HEK293 (cell line): ENCODE data around the gene LAYN.

Experiments used
- CTCF ChIA-PET: fragments of 350-600 bp; formaldehyde crosslinking; extraction: SDS; loops from one replicate; lab custom pipeline; 2021; ENCODE audit warnings: antibody characterized with exemption; lab: Yijun Ruan, JAX
- POLR2A ChIA-PET: fragments of 300-600 bp; formaldehyde crosslinking; extraction: SDS; loops from one replicate; lab custom pipeline; 2020; ENCODE audit warnings: antibody characterized with exemption, inconsistent platforms; lab: Yijun Ruan, JAX
- H3K27ac ChIP-seq: fragments of 200-500 bp; sonication (Bioruptor generic); 2 replicates; pipeline ENCODE4 v1.5.1; 2014; ENCODE audit warnings: low read depth, low read length, control low read depth, inconsistent platforms; ENCODE audit errors: extremely low read depth
- H3K36me3 ChIP-seq, 2 experiments: fragments of 200-500 bp in 1 of 2; sonication (Bioruptor generic) in 1 of 2; 1 replicate in 1 of 2; 2 replicates in 1 of 2; pipeline ENCODE4 v1.5.1; 2014 to 2017; ENCODE audit warnings: inconsistent platforms in 2 of 2, low read length in 2 of 2; ENCODE audit not compliant: control insufficient read depth in 2 of 2, insufficient read depth in 1 of 2
- H3K4me1 ChIP-seq: fragments of 200-500 bp; sonication (Bioruptor generic); 2 replicates; pipeline ENCODE4 v1.5.1; 2014; ENCODE audit warnings: mild to moderate bottlenecking, low read length, inconsistent platforms; ENCODE audit not compliant: control insufficient read depth, insufficient read depth
- H3K4me3 ChIP-seq: 2 replicates; pipeline ENCODE4 v1.5.1; 2011; ENCODE audit warnings: low read depth, mild to moderate bottlenecking, control low read depth, low read length, moderate library complexity
- H3K9me3 ChIP-seq: fragments of 200-500 bp; sonication (Bioruptor generic); 2 replicates; pipeline ENCODE4 v1.5.1; 2014; ENCODE audit warnings: low read depth, low read length, inconsistent platforms; ENCODE audit not compliant: control insufficient read depth, insufficient read depth
- ATF2 ChIP-seq: fragments of 450-650 bp; formaldehyde crosslinking; IDR thresholded peaks from 2 replicates; pipeline ENCODE4 v1.5.1; 2016; ENCODE audit warnings: missing biosample characterization, missing genetic modification characterization, low read depth
- PRDM6 ChIP-seq: fragments of 450-650 bp; formaldehyde crosslinking; IDR thresholded peaks from 2 replicates; pipeline ENCODE4 v1.5.1; 2017; ENCODE audit warnings: missing biosample characterization, missing genetic modification characterization
- YY2 ChIP-seq: fragments of 450-650 bp; formaldehyde crosslinking; IDR thresholded peaks from 2 replicates; pipeline ENCODE4 v1.5.1; 2016; ENCODE audit warnings: missing biosample characterization, missing genetic modification characterization
- ZBTB1 ChIP-seq: fragments of 450-650 bp; formaldehyde crosslinking; IDR thresholded peaks from 2 replicates; pipeline ENCODE4 v1.5.1; 2016; ENCODE audit warnings: missing biosample characterization, missing genetic modification characterization
- ZBTB17 ChIP-seq: fragments of 450-650 bp; formaldehyde crosslinking; IDR thresholded peaks from 2 replicates; pipeline ENCODE4 v1.5.1; 2016; ENCODE audit warnings: missing biosample characterization, missing genetic modification characterization
- ZFP41 ChIP-seq: fragments of 450-650 bp; formaldehyde crosslinking; IDR thresholded peaks from 2 replicates; pipeline ENCODE4 v1.5.1; 2016; ENCODE audit warnings: missing biosample characterization, missing genetic modification characterization, borderline replicate concordance
- ZNF114 ChIP-seq: fragments of 450-650 bp; formaldehyde crosslinking; IDR thresholded peaks from 2 replicates; pipeline ENCODE4 v1.5.0; 2017; ENCODE audit warnings: missing biosample characterization, missing genetic modification characterization
- ZNF121 ChIP-seq: fragments of 450-650 bp; formaldehyde crosslinking; IDR thresholded peaks from 2 replicates; pipeline ENCODE4 v1.5.1; 2016; ENCODE audit warnings: missing biosample characterization, missing genetic modification characterization
- ZNF18 ChIP-seq: fragments of 450-650 bp; formaldehyde crosslinking; IDR thresholded peaks from 2 replicates; pipeline ENCODE4 v1.5.1; 2016; ENCODE audit warnings: missing biosample characterization, missing genetic modification characterization
- ZNF621 ChIP-seq: fragments of 450-650 bp; formaldehyde crosslinking; IDR thresholded peaks from 2 replicates; pipeline ENCODE4 v1.5.1; 2017; ENCODE audit warnings: missing biosample characterization, missing genetic modification characterization
- ZNF626 ChIP-seq: fragments of 450-650 bp; sonication (Bioruptor Pico); formaldehyde crosslinking; IDR thresholded peaks from 2 replicates; pipeline ENCODE4 v1.5.1; 2018; ENCODE audit warnings: missing biosample characterization, missing genetic modification characterization, inconsistent platforms
- ZNF660 ChIP-seq: fragments of 450-650 bp; IDR thresholded peaks from 2 replicates; pipeline ENCODE4 v1.5.1; 2018; ENCODE audit warnings: missing biosample characterization, mild to moderate bottlenecking, missing genetic modification characterization
- ZNF677 ChIP-seq: fragments of 450-650 bp; IDR thresholded peaks from 2 replicates; pipeline ENCODE4 v1.5.0; 2018; ENCODE audit warnings: missing biosample characterization, mild to moderate bottlenecking, missing genetic modification characterization, moderate library complexity
- ZNF747 ChIP-seq: fragments of 450-650 bp; formaldehyde crosslinking; IDR thresholded peaks from 2 replicates; pipeline ENCODE4 v1.5.1; 2016; ENCODE audit warnings: missing biosample characterization, missing genetic modification characterization
- ZNF837 ChIP-seq: fragments of 450-650 bp; formaldehyde crosslinking; IDR thresholded peaks from 2 replicates; pipeline ENCODE4 v1.5.1; 2016; ENCODE audit warnings: missing biosample characterization, missing genetic modification characterization
- ZSCAN4 ChIP-seq: fragments of 450-650 bp; formaldehyde crosslinking; IDR thresholded peaks from 2 replicates; pipeline ENCODE4 v1.5.1; 2017; ENCODE audit warnings: missing biosample characterization, missing genetic modification characterization
- TF ChIP-seq, protein P1 (sequence below): fragments of 450-650 bp; formaldehyde crosslinking; IDR thresholded peaks from 2 replicates; pipeline ENCODE4 v1.5.1; 2016; ENCODE audit warnings: missing biosample characterization, missing genetic modification characterization
- TF ChIP-seq, protein P2 (sequence below): fragments of 450-650 bp; formaldehyde crosslinking; IDR thresholded peaks from 2 replicates; pipeline ENCODE4 v1.5.1; 2017; ENCODE audit warnings: missing biosample characterization, mild to moderate bottlenecking, missing genetic modification characterization, moderate library complexity
- TF ChIP-seq, protein P3 (sequence below): fragments of 450-650 bp; formaldehyde crosslinking; conservative IDR thresholded peaks from 2 replicates; pipeline ENCODE4 v1.5.1; 2016; ENCODE audit warnings: low read depth, missing biosample characterization, missing genetic modification characterization

The LAYN gene

DNA sequence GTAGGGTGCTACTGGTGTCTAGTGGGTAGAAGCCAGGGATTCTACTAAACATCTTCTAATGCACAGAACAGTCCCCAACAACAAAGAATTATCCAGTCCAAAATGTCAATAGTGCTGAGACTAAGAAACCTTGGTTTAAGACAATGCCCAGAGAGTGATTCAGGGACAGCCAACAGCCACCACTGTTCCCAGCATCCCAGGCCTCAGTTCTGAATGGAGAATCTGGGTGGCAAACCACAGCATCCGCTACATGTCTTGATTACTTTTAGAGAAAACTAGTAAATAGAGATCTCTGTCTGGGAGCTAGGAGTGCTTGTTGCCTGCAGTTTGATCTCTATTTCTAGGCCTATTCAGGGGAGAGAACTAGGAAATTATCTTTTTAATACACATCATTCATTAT, 40.8 kb downstream of the LAYN start:
- H3K27ac ChIP-seq, result no peak overlapping the region
- ChIA-PET CTCF (interaction anchor here (1.3 kb wide), 1 partner anchor 196 kb away, joined by 5 read pairs; no protein-coding TSS in a partner anchor), POLR2A (no interaction called here)
- H3K9me3 ChIP-seq, result no peaks in the 10 kb centered on the region
- no peaks in the 10 kb centered on the region for H3K4me1 ChIP-seq
- no peaks in the 10 kb centered on the region for H3K36me3 ChIP-seq
- no peak overlapping the region for H3K4me3 ChIP-seq
- no peak for TF ChIP-seq ZNF18 (tag by site-specific recombination)
- no peak for TF ChIP-seq ZNF121 (tag by site-specific recombination)

- Histone ChIP-seq H3K27ac (no peak overlapping the region), H3K9me3 (no peaks in the 10 kb centered on the region), H3K4me1 (no peaks in the 10 kb centered on the region), H3K36me3 (no peaks in the 10 kb centered on the region), H3K4me3 (no peak overlapping the region)
- TF ChIP-seq ZSCAN4 (tag by site-specific recombination), result no peak
- TF ChIP-seq, protein P1, sequence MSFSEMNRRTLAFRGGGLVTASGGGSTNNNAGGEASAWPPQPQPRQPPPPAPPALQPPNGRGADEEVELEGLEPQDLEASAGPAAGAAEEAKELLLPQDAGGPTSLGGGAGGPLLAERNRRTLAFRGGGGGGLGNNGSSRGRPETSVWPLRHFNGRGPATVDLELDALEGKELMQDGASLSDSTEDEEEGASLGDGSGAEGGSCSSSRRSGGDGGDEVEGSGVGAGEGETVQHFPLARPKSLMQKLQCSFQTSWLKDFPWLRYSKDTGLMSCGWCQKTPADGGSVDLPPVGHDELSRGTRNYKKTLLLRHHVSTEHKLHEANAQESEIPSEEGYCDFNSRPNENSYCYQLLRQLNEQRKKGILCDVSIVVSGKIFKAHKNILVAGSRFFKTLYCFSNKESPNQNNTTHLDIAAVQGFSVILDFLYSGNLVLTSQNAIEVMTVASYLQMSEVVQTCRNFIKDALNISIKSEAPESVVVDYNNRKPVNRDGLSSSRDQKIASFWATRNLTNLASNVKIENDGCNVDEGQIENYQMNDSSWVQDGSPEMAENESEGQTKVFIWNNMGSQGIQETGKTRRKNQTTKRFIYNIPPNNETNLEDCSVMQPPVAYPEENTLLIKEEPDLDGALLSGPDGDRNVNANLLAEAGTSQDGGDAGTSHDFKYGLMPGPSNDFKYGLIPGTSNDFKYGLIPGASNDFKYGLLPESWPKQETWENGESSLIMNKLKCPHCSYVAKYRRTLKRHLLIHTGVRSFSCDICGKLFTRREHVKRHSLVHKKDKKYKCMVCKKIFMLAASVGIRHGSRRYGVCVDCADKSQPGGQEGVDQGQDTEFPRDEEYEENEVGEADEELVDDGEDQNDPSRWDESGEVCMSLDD, result no peak
- no peak for TF ChIP-seq ATF2
- no peak for TF ChIP-seq ZNF677 (tag by site-specific recombination)
- TF ChIP-seq ZNF660 (tag by site-specific recombination), result no peak
- TF ChIP-seq ZNF747, result no peak
- TF ChIP-seq YY2, result no peak
- no peak for TF ChIP-seq PRDM6 (tag by site-specific recombination)
- no peak for TF ChIP-seq ZNF837 (tag by site-specific recombination)
- TF ChIP-seq, protein P2, sequence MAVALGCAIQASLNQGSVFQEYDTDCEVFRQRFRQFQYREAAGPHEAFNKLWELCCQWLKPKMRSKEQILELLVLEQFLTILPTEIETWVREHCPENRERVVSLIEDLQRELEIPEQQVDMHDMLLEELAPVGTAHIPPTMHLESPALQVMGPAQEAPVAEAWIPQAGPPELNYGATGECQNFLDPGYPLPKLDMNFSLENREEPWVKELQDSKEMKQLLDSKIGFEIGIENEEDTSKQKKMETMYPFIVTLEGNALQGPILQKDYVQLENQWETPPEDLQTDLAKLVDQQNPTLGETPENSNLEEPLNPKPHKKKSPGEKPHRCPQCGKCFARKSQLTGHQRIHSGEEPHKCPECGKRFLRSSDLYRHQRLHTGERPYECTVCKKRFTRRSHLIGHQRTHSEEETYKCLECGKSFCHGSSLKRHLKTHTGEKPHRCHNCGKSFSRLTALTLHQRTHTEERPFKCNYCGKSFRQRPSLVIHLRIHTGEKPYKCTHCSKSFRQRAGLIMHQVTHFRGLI, result no peak
- no peak for TF ChIP-seq ZBTB17 (tag by site-specific recombination)
- TF ChIP-seq ZBTB1, result no peak
- TF ChIP-seq, protein P3, sequence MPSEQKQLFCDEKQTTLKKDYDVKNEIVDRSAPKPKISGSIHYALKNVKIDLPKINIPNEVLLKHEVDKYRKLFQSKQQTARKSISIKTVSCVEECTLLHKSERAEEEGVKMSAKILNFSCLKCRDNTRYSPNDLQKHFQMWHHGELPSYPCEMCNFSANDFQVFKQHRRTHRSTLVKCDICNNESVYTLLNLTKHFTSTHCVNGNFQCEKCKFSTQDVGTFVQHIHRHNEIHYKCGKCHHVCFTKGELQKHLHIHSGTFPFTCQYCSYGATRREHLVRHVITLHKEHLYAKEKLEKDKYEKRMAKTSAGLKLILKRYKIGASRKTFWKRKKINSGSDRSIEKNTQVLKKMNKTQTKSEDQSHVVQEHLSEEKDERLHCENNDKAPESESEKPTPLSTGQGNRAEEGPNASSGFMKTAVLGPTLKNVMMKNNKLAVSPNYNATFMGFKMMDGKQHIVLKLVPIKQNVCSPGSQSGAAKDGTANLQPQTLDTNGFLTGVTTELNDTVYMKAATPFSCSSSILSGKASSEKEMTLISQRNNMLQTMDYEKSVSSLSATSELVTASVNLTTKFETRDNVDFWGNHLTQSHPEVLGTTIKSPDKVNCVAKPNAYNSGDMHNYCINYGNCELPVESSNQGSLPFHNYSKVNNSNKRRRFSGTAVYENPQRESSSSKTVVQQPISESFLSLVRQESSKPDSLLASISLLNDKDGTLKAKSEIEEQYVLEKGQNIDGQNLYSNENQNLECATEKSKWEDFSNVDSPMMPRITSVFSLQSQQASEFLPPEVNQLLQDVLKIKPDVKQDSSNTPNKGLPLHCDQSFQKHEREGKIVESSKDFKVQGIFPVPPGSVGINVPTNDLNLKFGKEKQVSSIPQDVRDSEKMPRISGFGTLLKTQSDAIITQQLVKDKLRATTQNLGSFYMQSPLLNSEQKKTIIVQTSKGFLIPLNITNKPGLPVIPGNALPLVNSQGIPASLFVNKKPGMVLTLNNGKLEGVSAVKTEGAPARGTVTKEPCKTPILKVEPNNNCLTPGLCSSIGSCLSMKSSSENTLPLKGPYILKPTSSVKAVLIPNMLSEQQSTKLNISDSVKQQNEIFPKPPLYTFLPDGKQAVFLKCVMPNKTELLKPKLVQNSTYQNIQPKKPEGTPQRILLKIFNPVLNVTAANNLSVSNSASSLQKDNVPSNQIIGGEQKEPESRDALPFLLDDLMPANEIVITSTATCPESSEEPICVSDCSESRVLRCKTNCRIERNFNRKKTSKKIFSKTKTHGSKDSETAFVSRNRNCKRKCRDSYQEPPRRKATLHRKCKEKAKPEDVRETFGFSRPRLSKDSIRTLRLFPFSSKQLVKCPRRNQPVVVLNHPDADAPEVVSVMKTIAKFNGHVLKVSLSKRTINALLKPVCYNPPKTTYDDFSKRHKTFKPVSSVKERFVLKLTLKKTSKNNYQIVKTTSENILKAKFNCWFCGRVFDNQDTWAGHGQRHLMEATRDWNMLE (tag by site-specific recombination), result no peak
- no peak for TF ChIP-seq ZFP41
- TF ChIP-seq ZNF626 (tag by site-specific recombination), result no peak
- no peak for TF ChIP-seq ZNF621 (tag by site-specific recombination)
- no peak for TF ChIP-seq ZNF114 (tag by site-specific recombination)
- ChIA-PET POLR2A (interaction anchor here (0.7 kb wide), 1 partner anchor 183 kb away, joined by 4 read pairs; no protein-coding TSS in a partner anchor), CTCF (interaction anchor here (0.6 to 1.3 kb wide), 4 partner anchors 31 to 210 kb away, joined by 5 to 7 read pairs (median 6); no protein-coding TSS in a partner anchor)
Measured at GRCh38 chr11:111582163-111582562, 41.6 kb downstream of the LAYN start.
